CD4-positive, alpha-beta T cell (primary cell): ENCODE data around the gene CFAP100. TPM values are rescaled to one million over a fixed set of nuclear protein-coding genes. Genes with fewer than 3 reads are reported as not detected.
A peak's percentile ranks its signal among the peaks of the same experiment; 100 is the strongest.

ENCODE experiments used
- ATAC-seq: fragments of 200-7000 bp; cut with Tn5 transposase; one replicate; pipeline ENCODE4 v1.10.0; 2022; ENCODE audit warnings: mild to moderate bottlenecking; ENCODE audit not compliant: poor library complexity
- CTCF ChIA-PET: fragments of 350-600 bp; sonication (Branson Sonifier 250); formaldehyde crosslinking; loops from one replicate; lab custom pipeline; 2021; ENCODE audit warnings: antibody characterized with exemption, inconsistent platforms; lab: Charles Lee
- POLR2A ChIA-PET: fragments of 350-600 bp; sonication (Branson Sonifier 250); formaldehyde crosslinking; loops from one replicate; lab custom pipeline; 2021; ENCODE audit warnings: antibody characterized with exemption, inconsistent platforms; lab: Charles Lee
- DNase-seq, 14 experiments: peaks; one replicate each; pipeline ENCODE4 v3.0.0-alpha.2; 2013 to 2020; ENCODE audit warnings: mixed read lengths in 2 of 14
- H3K27ac ChIP-seq, 2 donors: one replicate each; pipeline versions ENCODE4 v1.5.1 to v1.7.0; 2013; ENCODE audit warnings: low read length in 2 of 2, low read depth in 1 of 2, mild to moderate bottlenecking in 1 of 2
- H3K27me3 ChIP-seq, 2 experiments: 1 replicate in 1 of 2; 2 replicates in 1 of 2; pipeline versions ENCODE4 v1.6.1 to v1.7.0; 2013; ENCODE audit warnings: low read length in 2 of 2, control low read depth in 1 of 2, mild to moderate bottlenecking in 1 of 2, moderate library complexity in 1 of 2; ENCODE audit not compliant: insufficient read depth in 2 of 2, control insufficient read depth in 1 of 2
- H3K36me3 ChIP-seq: one replicate; pipeline ENCODE4 v1.6.1; 2013; ENCODE audit warnings: low read length, control low read depth; ENCODE audit not compliant: insufficient read depth
- H3K4me1 ChIP-seq: one replicate; pipeline ENCODE4 v1.6.1; 2013; ENCODE audit warnings: low read length, control low read depth; ENCODE audit not compliant: insufficient read depth
- H3K4me3 ChIP-seq: one replicate; pipeline ENCODE4 v1.5.1; 2013; ENCODE audit warnings: mild to moderate bottlenecking, low read length, moderate library complexity
- H3K9me3 ChIP-seq, 2 experiments: 1 replicate in 1 of 2; 2 replicates in 1 of 2; pipeline versions ENCODE4 v1.6.1 to v1.7.0; 2013; ENCODE audit warnings: low read length in 2 of 2, mild to moderate bottlenecking in 2 of 2, control low read depth in 1 of 2, moderate library complexity in 1 of 2; ENCODE audit not compliant: control insufficient read depth in 1 of 2, insufficient read depth in 1 of 2
- H3K27ac Mint-ChIP-seq: one replicate; pipeline ENCODE4 v1.8.0; 2020; ENCODE audit warnings: mixed read lengths
- H3K27me3 Mint-ChIP-seq: one replicate; pipeline ENCODE4 v1.8.0; 2021; ENCODE audit warnings: mixed read lengths
- H3K36me3 Mint-ChIP-seq: one replicate; pipeline ENCODE4 v1.8.0; 2021; ENCODE audit warnings: low read depth, mixed read lengths
- H3K4me1 Mint-ChIP-seq: one replicate; pipeline ENCODE4 v1.8.0; 2021; ENCODE audit warnings: low read depth, mixed read lengths
- H3K4me3 Mint-ChIP-seq: one replicate; pipeline ENCODE4 v1.8.0; 2020; ENCODE audit warnings: mild to moderate bottlenecking, mixed read lengths
- H3K9me3 Mint-ChIP-seq: one replicate; pipeline ENCODE4 v1.8.0; 2020; ENCODE audit warnings: mixed read lengths
- CTCF ChIP-seq: fragments of 200-600 bp; IDR thresholded peaks from one replicate; pipeline ENCODE4 v1.8.0; 2022; ENCODE audit warnings: antibody characterized with exemption, mild to moderate bottlenecking
- intact Hi-C, 2 experiments: fragments of 100-400 bp; cut with DNase I in 1 of 2; cut with micrococcal nuclease in 1 of 2; formaldehyde crosslinking; loops; one replicate each; pipeline versions ENCODE4 v1.15.1 to v1.9.0; 2023 to 2025; cut with DNase I, micrococcal nuclease
- total RNA-seq, 174 experiments: library from RNA in 2 of 174; stranded (reverse) in 2 of 174; gene quantifications; one replicate each; pipeline ENCODE4 v1.2.3 and lab custom pipeline; 2021 to 2026

Gene CFAP100
- total RNA-seq, 2 experiments from 2014 or later: not detected

DNA sequence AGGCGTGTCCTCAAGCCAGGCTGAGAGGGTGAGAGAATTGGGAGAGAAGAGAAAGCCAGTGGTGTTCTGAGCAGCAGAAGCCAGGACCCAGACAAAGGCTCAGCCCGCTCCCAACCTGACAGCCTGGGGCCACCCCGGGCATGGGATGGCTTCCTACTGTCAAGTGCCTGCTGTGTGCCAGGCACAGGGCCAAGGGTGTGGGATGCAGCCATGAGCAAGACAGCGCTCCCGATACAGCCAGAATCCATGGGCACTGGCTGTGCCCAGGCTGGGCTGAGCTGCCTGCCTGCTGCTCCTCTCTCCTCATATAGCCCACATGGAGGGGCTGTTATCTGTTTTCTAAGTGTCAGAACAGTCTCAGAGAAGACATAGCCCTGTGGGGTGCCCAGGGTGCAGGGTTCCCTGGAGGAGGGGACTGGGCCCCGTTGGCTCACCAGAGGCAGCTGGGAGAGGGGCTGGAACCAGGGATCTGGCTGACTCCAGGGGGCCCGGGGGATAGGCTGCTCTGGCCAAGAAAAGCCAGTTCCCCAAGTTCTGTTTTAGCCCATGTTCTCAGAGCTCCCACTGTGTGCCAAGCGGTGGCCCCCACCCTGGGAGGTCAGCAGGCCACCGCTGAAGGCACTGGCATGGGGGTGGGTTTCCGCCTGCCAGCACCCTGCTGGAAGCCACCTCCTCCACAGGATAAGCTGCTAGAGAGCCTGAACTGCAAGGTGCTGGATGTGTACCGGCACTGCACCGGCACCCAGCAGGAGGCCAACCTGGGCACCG lies 39.0 kb downstream of the CFAP100 start:
- ATAC-seq: no peak
- H3K27ac Mint-ChIP-seq: no peak overlapping the region

DNA sequence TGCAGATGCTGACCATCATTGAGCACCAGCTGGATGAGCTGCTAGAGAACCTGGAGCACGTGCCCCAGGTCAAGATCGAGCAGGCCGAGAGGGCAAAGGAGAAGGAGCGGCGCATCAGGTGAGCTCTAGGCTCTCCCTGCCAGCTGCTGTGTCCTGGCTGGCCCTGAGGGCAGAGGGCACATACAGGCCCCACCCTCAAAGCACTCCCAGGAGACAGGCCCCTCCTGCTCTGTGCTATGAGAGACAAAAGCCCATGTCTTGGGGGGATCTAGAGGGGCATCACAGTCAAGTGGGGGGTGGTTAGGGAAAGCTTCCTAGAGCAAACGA lies 39.5 kb downstream of the CFAP100 start:
- no peaks in the 10 kb centered on the region for H3K9me3 Mint-ChIP-seq
- peak in 1 of 14 experiments; percentile 11 for DNase-seq
- peaks cover 60% of the 10 kb centered on the region for H3K36me3 Mint-ChIP-seq
- H3K36me3 ChIP-seq: peaks cover 31% of the 10 kb centered on the region
- TF ChIP-seq CTCF: no peak
- no peak overlapping the region for H3K4me3 ChIP-seq
- peaks cover 0 to 12% of the 10 kb centered on the region in 2 experiments for H3K9me3 ChIP-seq
- no peak overlapping the region for H3K27ac Mint-ChIP-seq
- no peak overlapping the region for H3K27ac ChIP-seq
- no peak overlapping the region for H3K4me3 Mint-ChIP-seq
- no peak for ATAC-seq
- H3K4me1 Mint-ChIP-seq: no peaks in the 10 kb centered on the region
- ChIA-PET POLR2A (no interaction called here), CTCF (no interaction called here)
- intact Hi-C loops: no loop called here
- no peaks in the 10 kb centered on the region for H3K27me3 Mint-ChIP-seq
- H3K4me1 ChIP-seq: no peaks in the 10 kb centered on the region
- H3K27me3 ChIP-seq: no peaks in the 10 kb centered on the region

More for the DNA sequence above, 39.0 kb downstream of the CFAP100 start:
- CTCF ChIA-PET: no interaction called here
- Histone ChIP-seq H3K27me3 (no peaks in the 10 kb centered on the region), H3K4me1 (no peaks in the 10 kb centered on the region), H3K4me3 (no peak overlapping the region), H3K27ac (no peak overlapping the region), H3K36me3 (peaks cover 27% of the 10 kb centered on the region), H3K9me3 (peaks cover 0 to 12% of the 10 kb centered on the region in 2 experiments)
- Mint-ChIP-seq H3K36me3 (peaks cover 55% of the 10 kb centered on the region), H3K4me3 (no peak overlapping the region), H3K27me3 (no peaks in the 10 kb centered on the region), H3K4me1 (no peaks in the 10 kb centered on the region), H3K9me3 (no peaks in the 10 kb centered on the region)
- intact Hi-C loops: no loop called here
- peak in 1 of 14 experiments; percentile 7 for DNase-seq
- no peak for TF ChIP-seq CTCF
- POLR2A ChIA-PET: no interaction called here

DNA sequence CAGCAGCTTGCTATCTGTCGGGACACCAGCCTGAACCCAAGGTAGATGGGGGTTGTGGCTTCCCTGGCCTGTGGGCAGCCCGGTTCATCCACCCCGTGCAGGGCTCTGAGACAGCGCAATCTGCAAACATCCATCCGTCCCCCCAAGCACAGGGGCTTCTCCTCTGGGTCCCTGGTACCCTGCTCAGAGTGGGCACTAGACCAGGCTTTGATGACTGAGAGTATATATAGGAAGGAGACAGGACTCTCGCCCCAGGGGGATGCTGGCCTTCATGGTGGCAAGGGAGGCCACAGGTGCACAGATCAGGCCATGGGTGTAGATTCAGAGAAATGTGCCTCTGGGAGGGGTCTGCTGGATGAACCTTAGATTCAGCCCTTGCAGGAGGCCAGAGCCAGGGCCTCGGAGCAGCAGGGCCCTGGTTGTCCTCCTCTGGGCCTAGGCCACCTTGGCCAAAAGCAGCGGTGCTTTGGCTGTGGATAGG lies 40.3 kb downstream of the CFAP100 start:
- no peak for TF ChIP-seq CTCF
- Mint-ChIP-seq H3K27me3 (no peaks in the 10 kb centered on the region), H3K36me3 (peaks cover 63% of the 10 kb centered on the region), H3K4me3 (no peak overlapping the region), H3K27ac (no peak overlapping the region), H3K9me3 (no peaks in the 10 kb centered on the region), H3K4me1 (no peaks in the 10 kb centered on the region)
- ChIA-PET POLR2A (no interaction called here), CTCF (no interaction called here)
- H3K9me3 ChIP-seq: peaks cover 0 to 12% of the 10 kb centered on the region in 2 experiments
- DNase-seq: peak in 1 of 14 experiments; percentile 1
- intact Hi-C loops: no loop called here
- H3K27ac ChIP-seq: no peak overlapping the region
- no peak overlapping the region for H3K4me3 ChIP-seq
- ATAC-seq: no peak
- no peaks in the 10 kb centered on the region for H3K4me1 ChIP-seq
- H3K27me3 ChIP-seq: no peaks in the 10 kb centered on the region
- H3K36me3 ChIP-seq: peaks cover 38% of the 10 kb centered on the region
